NCI-H187 treated with DMSO at 0.1 percent for 48 hours (cell line): ENCODE measurements around the gene SMYD1.
A peak's percentile ranks its signal among the peaks of the same experiment; 100 is the strongest.

ENCODE experiments used
- DNase-seq: peaks from one replicate; lab custom pipeline; 2025; lab: John Stamatoyannopoulos, UW

Gene SMYD1

DNA sequence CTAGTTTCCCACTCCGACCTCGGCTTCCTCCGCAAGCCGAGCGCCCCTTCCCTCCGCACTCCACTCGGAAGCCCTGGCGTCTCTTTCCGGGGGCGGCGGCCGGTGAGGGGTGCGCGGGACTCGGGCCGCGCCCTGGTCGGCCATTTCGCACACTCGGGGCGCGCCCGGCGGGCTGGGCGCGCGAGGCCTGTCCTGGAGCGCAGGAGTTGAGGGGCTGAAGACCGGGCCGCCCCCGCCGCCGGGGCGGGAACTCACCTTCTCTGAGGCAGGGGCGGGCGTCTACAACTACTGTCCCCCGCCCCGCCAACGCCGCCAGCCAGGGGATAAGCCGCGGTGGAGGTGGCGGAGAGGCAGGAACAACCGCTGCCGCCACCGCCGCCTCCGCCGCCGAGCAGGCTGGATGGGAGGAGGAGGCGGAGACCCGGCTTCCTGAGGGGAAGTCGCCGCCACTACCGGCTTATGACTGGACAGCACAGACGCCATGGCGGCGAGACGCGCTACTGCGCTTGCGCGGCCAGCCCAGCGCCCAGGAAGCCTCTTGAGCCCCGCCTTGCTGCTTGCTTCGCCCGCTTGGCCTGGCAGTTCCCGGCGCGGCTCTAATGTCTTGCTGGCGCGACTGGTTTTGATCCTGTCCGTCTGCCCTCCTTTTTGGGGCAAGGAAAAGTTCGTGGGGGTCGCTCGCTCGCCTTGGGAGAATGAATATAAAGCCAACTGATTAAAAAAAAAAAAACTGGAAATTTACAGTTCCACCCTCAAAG, 12.1 kb upstream of the SMYD1 start, which contains the start of gene KRCC1:
Gene KRCC1, minus strand, starts transcription at position 413 of the 758 bp plus-strand sequence. CDS start 27,220 bp downstream, outside the sequence.
- DNase-seq: peak; percentile 73

DNA sequence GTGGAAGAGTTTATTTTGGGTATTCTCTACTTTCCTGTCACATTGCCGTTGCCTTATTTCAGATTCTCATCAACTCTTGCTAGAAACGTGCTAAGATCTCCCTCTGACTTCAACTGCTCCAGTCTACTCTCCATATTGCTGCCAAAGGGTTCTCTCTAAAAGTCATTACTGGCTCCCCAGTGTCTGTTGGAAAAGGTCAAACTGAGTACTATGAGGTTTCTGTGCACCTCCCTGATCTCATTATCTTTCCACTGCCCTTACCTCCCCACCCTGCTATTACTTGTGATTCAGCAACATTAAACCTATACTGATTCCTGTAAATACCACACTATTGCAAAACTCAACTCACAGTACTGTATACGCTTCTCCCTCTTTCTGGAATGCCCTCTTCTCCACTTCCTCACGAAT, 10.2 kb upstream of the SMYD1 start:
- no peak for DNase-seq

DNA sequence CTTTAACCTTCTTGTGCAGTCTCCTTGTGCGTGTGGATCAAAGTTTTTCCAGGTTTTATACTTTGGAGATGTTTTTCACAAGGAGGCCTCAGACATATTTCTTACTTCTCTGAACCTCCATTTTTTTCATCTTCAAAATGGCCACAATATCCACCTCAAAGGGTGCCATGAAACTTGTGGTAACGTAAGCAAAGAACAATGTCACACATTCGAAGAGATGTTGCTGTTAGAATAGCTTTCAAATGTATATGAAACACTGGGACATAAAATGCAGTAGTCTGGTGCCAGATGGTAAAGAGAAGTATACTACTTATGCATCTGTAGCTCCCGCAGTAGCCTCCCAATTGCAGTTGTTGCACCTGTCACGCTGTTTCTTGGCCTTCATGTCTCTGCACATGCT, 9.4 kb upstream of the SMYD1 start:
- DNase-seq: no peak

DNA sequence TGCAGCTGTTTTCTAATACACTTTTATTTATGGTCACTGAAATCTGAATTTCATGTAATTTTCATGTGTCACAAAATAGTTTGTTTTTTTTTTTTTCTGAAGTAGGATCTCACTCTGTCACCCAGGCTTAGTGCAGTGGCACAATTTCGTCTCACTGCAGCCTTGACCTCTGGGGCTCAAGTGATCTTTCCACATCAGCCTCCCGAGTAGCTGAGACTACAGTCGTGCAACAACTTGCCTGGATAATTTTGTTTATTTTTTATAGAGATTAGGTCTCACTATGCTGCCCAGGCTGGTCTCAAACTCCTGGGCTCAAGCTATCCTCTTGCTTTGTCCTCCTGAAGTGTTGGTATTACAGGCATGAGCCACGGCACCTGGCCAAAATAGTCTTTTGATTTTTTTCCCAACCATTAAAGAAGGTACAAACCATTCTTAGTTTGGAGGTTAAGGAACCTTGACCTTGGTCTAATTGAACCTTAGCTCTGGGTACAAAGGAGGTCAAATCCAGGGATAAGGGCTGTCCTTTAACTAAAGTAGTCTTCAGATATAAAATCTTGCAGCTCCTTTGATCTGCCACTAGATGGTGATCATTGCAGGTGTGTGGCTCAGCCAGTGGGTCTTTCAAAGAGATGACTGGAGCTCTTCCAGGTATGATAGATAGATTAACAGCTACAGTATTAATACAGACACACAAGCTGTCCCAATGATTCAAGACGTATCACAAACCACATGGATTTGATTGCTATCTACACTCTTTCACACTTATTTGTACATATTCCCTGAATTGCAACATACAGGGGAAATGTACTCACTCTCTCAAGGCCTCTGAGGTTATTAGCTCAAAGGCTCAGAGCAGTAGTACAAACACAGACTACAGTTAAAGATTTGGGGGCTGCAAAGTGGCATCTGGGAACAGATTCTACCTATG, 7.4 kb upstream of the SMYD1 start:
- no peak for DNase-seq

DNA sequence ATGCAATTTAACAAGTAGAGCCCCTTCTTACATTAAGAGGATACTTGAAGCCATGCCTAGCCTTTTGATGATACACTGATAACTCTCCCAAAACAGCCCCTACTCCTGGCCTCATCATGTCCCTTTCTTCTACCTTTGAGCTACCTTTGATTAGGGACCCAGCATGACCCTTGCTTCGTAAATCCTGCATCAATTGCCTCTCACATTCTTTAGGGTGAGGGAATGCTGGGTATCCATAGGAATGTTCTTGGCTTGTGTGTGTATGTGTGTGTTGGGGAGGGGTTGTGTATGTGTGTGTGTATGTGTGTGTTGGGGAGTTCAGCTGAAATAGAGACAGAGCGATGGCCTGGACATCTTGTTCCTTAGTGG, 6.7 kb upstream of the SMYD1 start:
- DNase-seq: no peak

DNA sequence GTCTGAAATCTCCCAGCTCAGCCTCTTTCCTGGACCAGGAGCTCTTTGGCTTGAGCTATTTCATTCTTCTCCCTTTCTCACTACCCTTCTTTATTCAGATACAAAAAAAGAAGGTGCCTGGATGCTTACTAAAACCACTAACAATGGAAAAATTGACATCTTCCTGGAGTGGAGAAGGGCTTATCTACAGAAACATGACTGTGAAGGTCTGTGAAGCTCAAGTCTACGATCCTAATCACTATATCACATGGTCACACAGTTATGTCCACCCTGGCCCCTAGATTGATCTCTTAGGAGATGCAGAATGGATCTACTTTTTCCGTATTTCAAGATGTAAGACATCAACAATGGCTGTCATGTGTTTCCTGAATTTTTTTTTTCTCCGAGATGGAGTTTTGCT, 6.3 kb upstream of the SMYD1 start:
- DNase-seq: no peak

DNA sequence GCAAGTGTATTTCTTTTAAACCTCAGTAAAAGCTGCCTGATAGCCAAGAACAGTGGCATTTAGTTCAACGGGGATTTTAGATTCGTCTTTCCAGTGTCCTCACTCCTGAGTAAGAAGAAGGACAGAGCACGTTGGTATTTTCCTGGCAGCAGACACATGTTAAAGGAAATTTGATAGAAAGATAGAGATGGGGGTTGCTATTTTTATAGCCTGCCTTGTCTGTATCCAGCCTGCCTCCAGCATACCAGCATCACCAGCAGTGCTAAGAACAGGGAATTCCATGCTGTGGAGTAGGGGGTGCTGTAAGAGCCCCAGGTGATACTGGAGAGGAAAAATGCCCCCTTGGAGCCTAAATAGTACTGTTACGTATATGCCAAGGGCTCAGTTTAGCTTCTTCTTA, 1.1 kb upstream of the SMYD1 start:
- no peak for DNase-seq

DNA sequence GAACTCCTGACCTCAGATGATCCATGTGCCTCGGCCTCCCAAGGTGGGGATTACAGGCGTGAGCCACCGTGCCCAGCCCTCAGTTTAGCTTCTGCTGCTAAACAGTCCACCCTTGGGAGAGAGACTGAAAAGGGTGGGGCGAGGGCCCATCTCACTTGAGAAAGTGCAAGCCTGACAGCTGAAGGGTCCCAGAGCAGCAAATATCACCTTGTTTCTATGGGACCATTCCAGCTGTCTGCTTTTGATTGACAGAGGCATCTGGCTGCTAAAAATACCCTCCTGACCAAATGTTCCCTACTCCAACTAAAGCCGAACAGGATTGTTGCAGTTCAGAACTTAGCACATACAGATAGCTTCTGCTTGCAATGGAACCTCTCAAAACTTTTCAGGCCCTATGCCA, 436 bp upstream of the SMYD1 start:
- no peak for DNase-seq

DNA sequence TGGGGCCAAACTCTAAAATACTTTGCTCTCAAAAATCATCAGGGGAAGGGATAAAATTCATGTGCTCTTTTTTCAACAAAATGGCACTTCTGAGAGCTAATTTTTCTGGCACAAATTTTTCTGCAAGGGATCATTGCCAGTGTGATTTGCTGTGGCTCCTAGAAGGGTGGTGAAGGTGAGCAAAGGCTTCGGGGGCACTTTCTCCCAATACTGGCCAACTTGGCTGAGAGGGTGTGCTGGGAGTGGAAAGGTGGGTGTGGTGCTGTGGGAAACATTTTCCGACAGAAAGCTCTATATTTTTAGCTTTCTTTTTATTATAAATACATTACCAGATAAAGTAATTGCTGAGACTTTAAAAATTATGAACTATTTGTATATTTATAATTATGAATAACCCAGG, 419 bp downstream of the SMYD1 start:
- no peak for DNase-seq

DNA sequence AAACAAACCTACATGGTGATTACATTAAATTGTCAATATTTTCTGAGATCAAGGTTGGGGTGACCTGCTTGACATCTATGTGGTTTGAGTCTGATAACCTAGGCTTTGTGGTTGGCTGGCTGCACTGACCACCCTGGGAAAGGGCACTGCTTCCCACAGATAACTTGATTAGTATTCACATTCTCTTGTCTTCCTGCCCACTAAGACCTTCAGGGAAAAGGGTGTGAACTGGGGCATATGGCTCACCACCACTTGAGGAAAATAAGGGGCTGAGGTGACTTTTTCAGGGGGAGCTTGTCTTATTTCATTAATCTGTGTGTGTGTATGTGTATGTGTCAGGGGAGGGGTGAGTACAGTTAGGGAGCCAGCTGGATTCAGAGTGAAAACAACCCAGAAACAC, 1.5 kb downstream of the SMYD1 start:
- no peak for DNase-seq

DNA sequence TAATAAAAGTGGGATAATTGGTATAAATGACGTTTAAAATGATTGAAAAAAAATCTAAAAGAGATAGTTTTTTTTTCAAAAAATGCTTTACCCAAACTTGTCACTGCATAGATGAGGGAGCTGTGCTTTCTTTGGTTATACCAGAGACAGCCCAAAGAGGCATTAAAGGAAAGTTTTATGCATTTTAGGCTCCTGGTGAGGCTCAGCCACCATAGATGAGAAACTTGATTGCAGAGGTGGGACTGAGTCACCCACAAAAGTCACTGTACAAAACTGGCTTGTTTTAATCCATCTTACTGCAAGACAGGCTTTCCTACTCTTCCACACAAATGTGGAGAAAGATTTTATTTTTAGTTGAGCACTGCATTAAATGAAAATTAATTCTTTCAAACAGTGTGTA, 2.4 kb downstream of the SMYD1 start:
- DNase-seq: no peak

DNA sequence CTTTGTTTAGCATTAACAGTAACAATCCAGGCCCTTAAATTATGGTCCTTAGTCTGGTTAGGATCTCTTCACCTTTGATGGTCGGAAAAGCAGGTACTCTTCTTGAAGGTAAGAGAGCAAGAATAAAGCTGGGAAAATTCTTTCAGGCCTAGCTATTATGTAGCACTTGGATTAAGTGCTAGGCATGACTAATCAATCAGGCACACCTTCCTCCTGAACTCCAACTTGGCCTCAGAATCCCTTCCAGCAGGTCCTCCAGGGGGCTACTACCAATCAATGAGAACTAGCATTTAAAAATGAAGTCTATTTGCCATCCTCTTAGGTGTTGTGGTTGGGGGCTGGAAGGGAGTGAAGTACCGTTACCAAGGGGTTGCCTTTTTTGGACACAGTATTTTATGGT, 3.7 kb downstream of the SMYD1 start:
- no peak for DNase-seq

DNA sequence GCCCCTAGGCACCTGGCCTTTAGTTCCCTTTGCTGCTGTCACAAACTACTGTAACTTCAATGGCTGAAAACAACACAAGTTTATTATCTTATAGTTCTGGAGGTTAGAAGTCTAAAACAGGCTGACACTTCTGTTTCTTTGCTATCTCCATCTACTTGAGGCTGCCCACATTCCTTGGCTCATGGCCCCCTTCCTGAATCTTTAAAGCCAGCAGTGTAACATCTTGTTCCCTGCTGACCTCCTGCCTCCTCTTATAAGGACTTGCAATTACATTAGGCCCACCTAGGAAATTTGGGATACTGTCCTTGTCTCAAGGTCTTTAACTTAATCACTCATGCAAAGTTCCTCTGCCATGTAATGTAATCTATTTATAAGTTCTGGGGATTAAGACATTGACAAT, 6.5 kb downstream of the SMYD1 start:
- DNase-seq: no peak

DNA sequence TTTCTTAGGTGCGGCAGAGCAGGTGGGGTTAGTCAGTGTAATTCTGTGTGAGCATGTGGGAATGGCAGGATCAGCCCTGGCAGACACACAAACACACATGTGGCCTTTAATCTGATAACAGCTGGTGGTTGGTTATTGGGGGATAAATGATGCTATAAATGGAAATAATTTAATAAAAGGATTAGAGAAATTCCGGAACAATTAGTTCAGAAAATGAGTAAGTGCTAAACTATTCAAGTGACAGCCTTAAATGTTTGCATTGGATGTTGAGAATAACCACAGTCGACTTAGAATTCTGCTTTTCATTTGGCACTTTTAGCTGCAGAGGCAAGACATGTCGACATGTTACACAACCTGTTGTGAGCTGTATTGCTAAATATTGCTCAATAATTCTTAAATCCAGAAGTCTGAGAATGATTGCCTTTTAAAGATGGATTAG, 7.2 kb downstream of the SMYD1 start:
- DNase-seq: no peak

DNA sequence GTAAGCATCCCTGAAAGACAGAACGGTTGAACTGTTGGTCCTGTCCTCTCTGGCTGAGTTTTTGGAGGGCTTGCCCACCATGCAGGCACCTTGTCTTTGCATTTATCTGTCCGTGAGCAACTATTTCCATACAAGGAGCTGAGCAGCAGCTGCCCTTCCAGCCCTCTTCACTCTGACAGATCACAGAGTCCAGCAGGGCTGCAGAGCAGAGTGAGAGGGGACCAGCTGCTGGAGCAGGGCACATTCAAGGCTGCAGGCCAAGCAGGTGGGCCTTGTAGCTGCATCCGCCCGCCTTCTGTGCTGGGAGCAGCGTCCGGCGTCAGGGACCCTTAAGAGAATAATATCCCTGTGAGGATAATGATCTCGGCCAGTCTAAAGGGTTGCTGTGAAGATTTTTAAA, 9.5 kb downstream of the SMYD1 start:
- no peak for DNase-seq

DNA sequence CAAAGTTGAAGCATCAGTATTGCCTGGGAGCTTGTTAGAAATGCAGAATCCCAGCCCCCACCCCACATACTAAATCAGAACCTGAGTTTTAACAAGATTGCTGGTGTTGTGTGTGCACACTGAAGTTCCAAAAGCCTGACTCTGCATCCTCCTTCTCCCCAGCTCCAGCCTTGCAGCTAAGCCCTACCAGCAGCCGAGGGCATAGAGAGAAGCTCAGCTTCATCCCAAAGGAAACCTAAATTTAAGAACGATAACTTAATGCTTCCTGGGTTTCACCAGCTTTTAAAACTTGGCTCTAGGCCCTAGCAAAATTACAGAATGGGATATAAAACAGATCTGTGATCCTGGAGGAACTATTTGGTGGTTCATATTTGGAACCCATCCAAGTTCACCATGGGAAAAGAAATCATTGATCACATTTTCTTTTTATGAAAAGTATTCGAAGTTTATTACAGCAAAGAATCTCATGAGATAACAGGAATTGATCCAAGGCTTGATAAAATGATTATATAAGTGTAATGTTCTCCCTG, 11.1 kb downstream of the SMYD1 start:
- DNase-seq: no peak

DNA sequence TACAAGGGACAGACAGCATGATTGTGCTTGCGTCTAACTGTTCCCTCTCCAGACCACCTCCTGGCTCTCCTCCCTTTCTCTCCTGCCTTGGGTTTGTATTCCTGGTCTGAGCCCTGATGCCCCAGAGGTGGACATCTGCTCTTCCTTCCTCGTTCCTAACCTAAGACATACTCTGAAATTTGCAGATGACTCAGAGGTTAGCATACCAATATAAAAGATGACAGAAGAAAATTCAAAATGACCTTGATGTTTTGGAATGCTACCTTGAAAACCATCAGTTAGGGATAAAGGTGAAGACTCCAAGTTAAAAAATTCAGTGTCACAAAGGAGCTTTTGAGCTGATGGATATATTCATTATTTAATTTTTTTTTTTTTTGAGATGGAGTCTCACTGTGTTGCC, 12.9 kb downstream of the SMYD1 start:
- DNase-seq: no peak

DNA sequence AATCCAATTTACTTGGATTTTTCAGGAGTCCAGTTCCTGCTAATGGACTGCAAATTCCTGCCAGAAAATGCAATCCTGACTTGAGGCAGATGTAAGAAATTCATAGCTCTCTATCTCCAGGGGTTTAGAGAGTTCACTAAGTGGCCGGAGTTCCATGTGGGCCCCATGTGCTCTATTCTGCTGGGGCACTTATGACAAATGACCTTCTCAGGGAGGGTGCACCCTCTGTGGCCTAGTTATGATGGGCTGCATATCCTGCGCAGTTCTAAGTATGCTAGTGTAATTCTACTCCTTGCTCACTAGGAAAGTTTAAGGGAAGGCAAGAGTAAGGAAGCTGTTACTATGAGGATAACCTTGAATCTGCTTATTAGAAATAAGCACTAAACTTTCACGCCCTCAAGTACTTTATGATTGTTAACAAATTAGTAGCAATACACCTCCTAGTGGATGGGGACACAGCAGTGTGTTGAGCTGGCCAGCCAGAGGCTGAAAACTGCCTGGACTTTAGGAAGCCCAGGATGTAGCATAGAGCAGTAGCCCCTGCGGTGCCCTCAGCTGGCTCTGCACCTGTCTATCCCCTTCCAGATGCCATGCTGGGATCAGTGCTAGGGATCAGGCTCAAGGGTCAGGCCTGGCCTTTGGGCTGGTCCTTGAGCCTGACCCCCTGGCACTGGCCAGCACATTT, 14.4 kb downstream of the SMYD1 start:
- no peak for DNase-seq

DNA sequence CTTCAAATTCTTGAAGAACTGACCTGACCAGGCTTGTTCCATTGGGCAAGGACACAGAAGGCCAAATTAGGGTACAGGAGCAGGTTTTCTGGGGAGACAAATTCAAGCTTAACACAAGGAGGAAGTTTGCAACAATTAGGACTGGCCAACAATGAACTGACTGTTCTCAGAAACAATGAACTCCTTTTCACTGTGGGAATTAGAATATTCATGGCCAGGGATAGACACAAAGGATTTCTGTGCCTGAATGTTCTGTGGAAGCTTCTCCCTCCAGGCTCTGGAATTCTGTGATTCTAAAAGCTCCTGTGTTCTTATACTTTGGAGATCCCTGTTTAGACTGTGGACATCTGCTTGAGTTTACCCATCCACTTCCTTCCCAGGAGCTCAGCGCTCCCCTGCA, 15.2 kb downstream of the SMYD1 start:
- DNase-seq: no peak

DNA sequence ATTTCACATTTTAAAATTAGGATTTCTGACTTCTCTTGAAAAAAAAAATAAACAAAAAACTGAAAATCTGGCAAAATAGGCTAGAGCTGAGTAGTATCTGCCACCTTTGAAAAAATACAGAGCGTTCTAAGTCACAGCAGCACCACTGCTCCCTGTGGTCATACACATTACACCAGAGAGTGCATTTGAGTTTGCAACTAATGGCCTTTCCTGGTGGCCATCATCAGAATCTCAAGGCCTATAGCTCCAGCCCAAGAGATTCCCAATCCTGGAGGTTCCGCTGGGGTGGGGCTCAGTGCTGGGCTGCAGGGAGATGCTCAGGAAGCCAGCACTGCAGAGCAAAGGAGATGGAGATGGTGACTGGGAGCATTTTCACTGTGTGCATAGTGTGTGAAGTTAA, 17.5 kb downstream of the SMYD1 start:
- DNase-seq: no peak

DNA sequence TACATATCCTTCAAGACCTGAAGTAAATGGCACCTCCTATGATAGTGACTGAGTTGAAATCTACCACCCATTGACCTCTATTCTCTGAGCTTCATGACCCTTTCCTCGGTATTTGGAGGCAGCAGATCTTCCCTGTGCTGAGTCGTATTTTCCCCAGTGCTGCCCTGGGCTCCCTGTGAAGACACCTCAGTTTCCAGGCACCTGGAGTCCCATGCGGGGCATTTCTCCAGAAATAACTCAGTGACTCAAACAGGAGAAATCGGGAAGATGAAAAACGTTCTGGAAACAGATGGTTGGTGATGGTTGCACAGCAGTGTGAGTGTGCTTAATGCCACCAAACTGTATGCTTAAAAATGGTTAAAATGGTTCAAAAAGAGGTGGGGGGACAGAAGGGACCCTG, 18.0 kb downstream of the SMYD1 start:
- no peak for DNase-seq

DNA sequence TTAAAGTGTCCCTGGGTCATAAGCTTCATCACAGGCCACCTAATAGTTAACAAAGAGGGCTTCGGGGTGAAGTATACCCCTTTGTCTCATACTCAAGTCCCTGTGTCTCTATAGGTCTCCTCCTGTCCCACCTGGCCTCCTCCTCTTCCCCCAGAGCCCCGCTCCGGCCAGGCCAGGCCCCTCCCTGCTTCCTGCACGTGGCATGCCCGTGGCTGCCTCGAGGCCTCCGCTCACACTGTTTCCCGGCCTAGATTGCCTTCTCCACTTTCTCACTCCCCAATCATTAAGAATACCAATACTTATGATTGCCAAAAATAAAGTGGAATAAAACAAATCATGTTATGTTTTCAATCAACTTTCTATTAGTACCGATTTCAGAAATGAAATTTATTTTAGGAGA, 18.8 kb downstream of the SMYD1 start:
- DNase-seq: no peak
